Cardiac muscle cell (in vitro differentiated cells and primary cell): ENCODE data around the gene BCKDHB. TPM values are rescaled to one million over a fixed set of nuclear protein-coding genes. Genes with fewer than 3 reads are reported as not detected.

Experiments
- DNase-seq, 2 donors: peaks; one replicate each; pipeline versions ENCODE4 v3.0.0 to v3.0.0-alpha.2; 2010 to 2017; ENCODE audit warnings: low read depth in 1 of 2, low spot score in 1 of 2
- H3K27ac ChIP-seq: fragments of 200-600 bp; sonication (generic); 2 replicates; pipeline ENCODE4 v1.5.1; 2016
- H3K27me3 ChIP-seq: fragments of 200-600 bp; sonication (generic); 2 replicates; pipeline ENCODE4 v1.6.0; 2016; ENCODE audit warnings: control low read depth
- H3K36me3 ChIP-seq: fragments of 200-600 bp; sonication (generic); 2 replicates; pipeline ENCODE4 v1.5.1; 2016; ENCODE audit warnings: control low read depth
- H3K4me1 ChIP-seq: fragments of 200-600 bp; sonication (generic); 2 replicates; pipeline ENCODE4 v1.8.1; 2017; ENCODE audit warnings: low read depth, mild to moderate bottlenecking, mixed run types
- H3K4me3 ChIP-seq: fragments of 200-600 bp; sonication (generic); 2 replicates; pipeline ENCODE4 v1.5.1; 2016; ENCODE audit warnings: mild to moderate bottlenecking
- H3K9me3 ChIP-seq: fragments of 200-600 bp; sonication (generic); 2 replicates; pipeline ENCODE4 v1.5.1; 2017; ENCODE audit warnings: low read depth, mild to moderate bottlenecking, control low read depth
- CTCF ChIP-seq: IDR thresholded peaks from 2 replicates; pipeline ENCODE4 v1.5.1; 2012; ENCODE audit warnings: low read depth, mild to moderate bottlenecking, low read length
- polyA plus RNA-seq: library from polyadenylated mRNA; unstranded; fragments of >200 nt; fragmentation: Nextera tagmentation; extraction: Ambion mirVana; gene quantifications from 2 replicates; pipeline ENCODE4 v1.2.1, GENCODE V29; 2016
- total RNA-seq: library from RNA; depleted of rRNA; stranded (reverse); fragments of >200 nt; gene quantifications from 2 replicates; pipeline ENCODE4 v1.2.3, GENCODE V29; 2016

BCKDHB gene
- total and polyA plus RNA-seq, 2 experiments from 2014 or later: 27.8 to 37.4 TPM

GRCh38 chr6:80328652-80329051 lies 222.2 kb downstream of the BCKDHB start:
- no peak for TF ChIP-seq CTCF
- H3K4me3 ChIP-seq: no peak overlapping the region
- no peaks in the 10 kb centered on the region for H3K9me3 ChIP-seq
- H3K27ac ChIP-seq: peak overlapping the region; percentile 14
- H3K36me3 ChIP-seq: no peaks in the 10 kb centered on the region
- no peak for DNase-seq
- no peaks in the 10 kb centered on the region for H3K27me3 ChIP-seq
- peaks cover 29% of the 10 kb centered on the region for H3K4me1 ChIP-seq

- H3K4me1 ChIP-seq: peaks cover 33% of the 10 kb centered on the region
- peak overlapping the region; percentile 31 for H3K27ac ChIP-seq
- no peak for DNase-seq
- no peaks in the 10 kb centered on the region for H3K9me3 ChIP-seq
- H3K36me3 ChIP-seq: no peaks in the 10 kb centered on the region
- H3K4me3 ChIP-seq: no peak overlapping the region
- H3K27me3 ChIP-seq: no peaks in the 10 kb centered on the region
- TF ChIP-seq CTCF: no peak
Observed at GRCh38 chr6:80329496-80329895, 223.0 kb downstream of the BCKDHB start.

GRCh38 chr6:80330961-80331360 lies 224.5 kb downstream of the BCKDHB start:
- H3K36me3 ChIP-seq: no peaks in the 10 kb centered on the region
- TF ChIP-seq CTCF: no peak
- H3K4me3 ChIP-seq: no peak overlapping the region
- H3K4me1 ChIP-seq: peaks cover 44% of the 10 kb centered on the region
- no peaks in the 10 kb centered on the region for H3K27me3 ChIP-seq
- no peaks in the 10 kb centered on the region for H3K9me3 ChIP-seq
- no peak for DNase-seq
- H3K27ac ChIP-seq: no peak overlapping the region

- no peaks in the 10 kb centered on the region for H3K9me3 ChIP-seq
- no peak overlapping the region for H3K27ac ChIP-seq
- TF ChIP-seq CTCF: no peak
- H3K4me1 ChIP-seq: peaks cover 44% of the 10 kb centered on the region
- DNase-seq: no peak
- H3K36me3 ChIP-seq: no peaks in the 10 kb centered on the region
- no peaks in the 10 kb centered on the region for H3K27me3 ChIP-seq
- no peak overlapping the region for H3K4me3 ChIP-seq
Observed at GRCh38 chr6:80331522-80331921, 225.1 kb downstream of the BCKDHB start.

- no peak for DNase-seq
- Histone ChIP-seq H3K4me3 (no peak overlapping the region), H3K36me3 (no peaks in the 10 kb centered on the region), H3K9me3 (no peaks in the 10 kb centered on the region), H3K4me1 (peaks cover 44% of the 10 kb centered on the region), H3K27ac (no peak overlapping the region), H3K27me3 (no peaks in the 10 kb centered on the region)
- TF ChIP-seq CTCF: no peak
Observed at GRCh38 chr6:80331974-80332373, 225.5 kb downstream of the BCKDHB start.

- no peaks in the 10 kb centered on the region for H3K27me3 ChIP-seq
- no peak for TF ChIP-seq CTCF
- peaks cover 40% of the 10 kb centered on the region for H3K4me1 ChIP-seq
- no peaks in the 10 kb centered on the region for H3K9me3 ChIP-seq
- DNase-seq: no peak
- H3K27ac ChIP-seq: no peak overlapping the region
- H3K36me3 ChIP-seq: no peaks in the 10 kb centered on the region
- no peak overlapping the region for H3K4me3 ChIP-seq
Observed at GRCh38 chr6:80333342-80333741, 226.9 kb downstream of the BCKDHB start.
